IMR-90 (cell line): ENCODE results near the gene CYTH4. TPM values are rescaled to one million over a fixed set of nuclear protein-coding genes. Genes with fewer than 3 reads are reported as not detected.

Source experiments
- ATAC-seq: fragments of 200-7000 bp; cut with Tn5 transposase; 2 replicates; pipeline ENCODE4 v1.9.1; 2020; ENCODE audit warnings: low read depth, mild to moderate bottlenecking, moderate library complexity
- BruUV-seq: library from RNA; stranded (reverse); fragments of 400-500 nt; replicated peaks from 2 replicates; lab custom pipeline; 2021; lab: Mats Ljungman, UMichigan
- CTCF ChIA-PET: fragments of 300-600 bp; formaldehyde crosslinking; extraction: SDS; loops from one replicate; lab custom pipeline; 2021; ENCODE audit warnings: antibody characterized with exemption; lab: Yijun Ruan, JAX
- POLR2A ChIA-PET: fragments of 300-600 bp; sonication (Branson Sonifier 250); formaldehyde crosslinking; loops from one replicate; lab custom pipeline; 2022; ENCODE audit warnings: antibody characterized with exemption; ENCODE audit not compliant: unreplicated experiment; lab: Charles Lee
- DNase-seq: peaks from one replicate; pipeline ENCODE4 v3.0.0; 2013
- H2AFZ ChIP-seq: replicated peaks from 2 replicates; pipeline ENCODE3; 2013; ENCODE audit warnings: low read length, mild to moderate bottlenecking; ENCODE audit not compliant: poor library complexity
- H2AK5ac ChIP-seq: 2 replicates; pipeline ENCODE4 v1.6.1; 2013; ENCODE audit warnings: low read depth, low read length, inconsistent platforms
- H2AK9ac ChIP-seq: replicated peaks from 2 replicates; pipeline ENCODE3; 2013; ENCODE audit warnings: mild to moderate bottlenecking, low read depth, low read length, moderate library complexity; ENCODE audit not compliant: poor library complexity
- H2BK120ac ChIP-seq: 2 replicates; pipeline ENCODE4 v1.6.1; 2013; ENCODE audit warnings: low read depth, low read length, inconsistent platforms
- H2BK15ac ChIP-seq: 3 replicates; pipeline ENCODE4 v1.6.1; 2013; ENCODE audit warnings: low read depth, low read length, inconsistent platforms
- H2BK20ac ChIP-seq: 2 replicates; pipeline ENCODE4 v1.6.1; 2013; ENCODE audit warnings: low read depth, mild to moderate bottlenecking, inconsistent platforms, low read length, moderate library complexity
- H2BK5ac ChIP-seq: 2 replicates; pipeline ENCODE4 v1.6.1; 2013; ENCODE audit warnings: mild to moderate bottlenecking, low read depth, low read length, inconsistent platforms; ENCODE audit not compliant: poor library complexity, severe bottlenecking
- H3K14ac ChIP-seq: replicated peaks from 2 replicates; pipeline ENCODE4 v1.6.1; 2013; ENCODE audit warnings: low read depth, low read length, inconsistent platforms
- H3K18ac ChIP-seq: 2 replicates; pipeline ENCODE4 v1.6.1; 2013; ENCODE audit warnings: low read depth, low read length, control low read depth
- H3K23ac ChIP-seq: 2 replicates; pipeline ENCODE4 v1.6.1; 2013; ENCODE audit warnings: low read depth, low read length, inconsistent platforms
- H3K27ac ChIP-seq: 2 replicates; pipeline ENCODE4 v1.5.1; 2013; ENCODE audit warnings: mild to moderate bottlenecking, control low read depth, low read length; ENCODE audit not compliant: insufficient read depth
- H3K27me3 ChIP-seq: 2 replicates; pipeline ENCODE4 v1.6.1; 2013; ENCODE audit warnings: low read length; ENCODE audit not compliant: control insufficient read depth, insufficient read depth
- H3K36me3 ChIP-seq: 2 replicates; pipeline ENCODE4 v1.6.1; 2013; ENCODE audit warnings: low read length, mixed read lengths; ENCODE audit not compliant: control insufficient read depth, insufficient read depth
- H3K4ac ChIP-seq: 2 replicates; pipeline ENCODE4 v1.6.1; 2013; ENCODE audit warnings: low read depth, low read length, inconsistent platforms
- H3K4me1 ChIP-seq: 2 replicates; pipeline ENCODE4 v1.6.1; 2013; ENCODE audit warnings: low read length, mixed read lengths; ENCODE audit not compliant: control insufficient read depth, insufficient read depth
- H3K4me2 ChIP-seq: 2 replicates; pipeline ENCODE4 v1.6.1; 2013; ENCODE audit warnings: low read depth, mild to moderate bottlenecking, control low read depth, low read length, moderate library complexity
- H3K4me3 ChIP-seq: 2 replicates; pipeline ENCODE4 v1.5.1; 2013; ENCODE audit warnings: low read depth, mild to moderate bottlenecking, control low read depth, low read length, moderate library complexity; ENCODE audit not compliant: insufficient read depth
- H3K56ac ChIP-seq: 2 replicates; pipeline ENCODE4 v1.6.1; 2013; ENCODE audit warnings: low read length, inconsistent platforms; ENCODE audit not compliant: insufficient read depth; ENCODE audit errors: extremely low read depth
- H3K79me1 ChIP-seq, 2 experiments: 2 replicates each; pipeline ENCODE4 v1.6.1; 2013; ENCODE audit warnings: low read length in 2 of 2, inconsistent platforms in 1 of 2, low read depth in 1 of 2
- H3K9ac ChIP-seq: 2 replicates; pipeline ENCODE4 v1.6.1; 2013; ENCODE audit warnings: low read depth, low read length, control low read depth
- H3K9me1 ChIP-seq: 2 replicates; pipeline ENCODE4 v1.6.1; 2013; ENCODE audit warnings: low read length, inconsistent platforms; ENCODE audit not compliant: insufficient read depth
- H3K9me3 ChIP-seq: 2 replicates; pipeline ENCODE4 v1.6.1; 2013; ENCODE audit warnings: low read length; ENCODE audit not compliant: control insufficient read depth, insufficient read depth
- H4K20me1 ChIP-seq: 2 replicates; pipeline ENCODE4 v1.6.1; 2013; ENCODE audit warnings: low read length, inconsistent platforms; ENCODE audit not compliant: insufficient read depth
- H4K5ac ChIP-seq: 2 replicates; pipeline ENCODE4 v1.6.1; 2013; ENCODE audit warnings: mild to moderate bottlenecking, low read depth, low read length, control low read depth
- H4K8ac ChIP-seq, 2 experiments: 2 replicates each; pipeline ENCODE4 v1.6.1; 2013; ENCODE audit warnings: low read depth in 2 of 2, low read length in 2 of 2, control low read depth in 1 of 2, inconsistent platforms in 1 of 2
- H4K91ac ChIP-seq: 2 replicates; pipeline ENCODE4 v1.6.1; 2013; ENCODE audit warnings: low read depth, low read length, inconsistent platforms; ENCODE audit not compliant: insufficient read depth
- BHLHE40 ChIP-seq: fragments of 150-350 bp; IDR thresholded peaks from 2 replicates; pipeline ENCODE4 v1.6.1; 2016; ENCODE audit warnings: mild to moderate bottlenecking, low read depth, low read length
- CEBPB ChIP-seq: IDR thresholded peaks from 2 replicates; pipeline ENCODE4 v1.6.1; 2012; ENCODE audit warnings: low read depth, low read length, improper control_type of control experiment
- FOS ChIP-seq: fragments of 150-350 bp; IDR thresholded peaks from 2 replicates; pipeline ENCODE4 v1.6.1; 2016; ENCODE audit warnings: low read depth, low read length
- MAFK ChIP-seq: IDR thresholded peaks from 2 replicates; pipeline ENCODE4 v1.6.1; 2012; ENCODE audit warnings: low read depth, low read length, improper control_type of control experiment
- MAZ ChIP-seq: IDR thresholded peaks from 2 replicates; pipeline ENCODE4 v1.6.1; 2012; ENCODE audit warnings: low read depth, mild to moderate bottlenecking, low read length, improper control_type of control experiment, moderate library complexity, borderline replicate concordance
- NFE2L2 ChIP-seq: fragments of 150-350 bp; IDR thresholded peaks from 2 replicates; pipeline ENCODE4 v1.6.1; 2016; ENCODE audit warnings: low read depth, mild to moderate bottlenecking, low read length
- RAD21 ChIP-seq: IDR thresholded peaks from 2 replicates; pipeline ENCODE4 v1.6.1; 2012; ENCODE audit warnings: low read length, improper control_type of control experiment
- RCOR1 ChIP-seq: IDR thresholded peaks from 2 replicates; pipeline ENCODE4 v1.6.1; 2012; ENCODE audit warnings: mild to moderate bottlenecking, low read length, improper control_type of control experiment; ENCODE audit not compliant: insufficient replicate concordance
- SMC3 ChIP-seq: fragments of 150-350 bp; IDR thresholded peaks from 2 replicates; pipeline ENCODE4 v1.6.1; 2016; ENCODE audit warnings: low read depth, mild to moderate bottlenecking, antibody characterized with exemption, low read length, moderate library complexity
- WGBS, 2 experiments: methylation state at CpG; one replicate each; pipeline versions ENCODE4 v1.1.5 to v1.1.7; 2013; ENCODE audit warnings: missing lambda C conversion rate in 2 of 2; ENCODE audit not compliant: insufficient read length in 1 of 2; ENCODE audit errors: extremely low coverage in 2 of 2; 5-methylcytosine and 5-hydroxymethylcytosine counted together
- dilution Hi-C: fragments of 300-500 bp; cut with HindIII; formaldehyde crosslinking; loops from one replicate; pipeline ENCODE4 v1.14.3; 2018; ENCODE audit warnings: low sequenced_read_pairs; ENCODE audit not compliant: unreplicated experiment
- in situ Hi-C: fragments of 300-500 bp; cut with MboI; formaldehyde crosslinking; loops from 3 replicates; pipeline ENCODE4 v1.14.3; 2019; ENCODE audit warnings: low sequenced_read_pairs, inconsistent platforms, mixed read lengths
- intact Hi-C: fragments of 100-400 bp; cut with micrococcal nuclease; formaldehyde crosslinking; loops from 2 replicates; pipeline ENCODE4 v1.10.0; 2022
- polyA plus RNA-seq, 3 experiments: library from polyadenylated mRNA; depleted of rRNA; stranded (reverse); fragments of >200 nt; gene quantifications; 2 replicates each; pipeline ENCODE4 v1.2.3, GENCODE V29; 2012; ENCODE audit warnings: low replicate concordance in 1 of 3
- total RNA-seq: library from RNA; depleted of rRNA; stranded (reverse); fragments of >200 nt; gene quantifications from 2 replicates; pipeline ENCODE4 v1.2.3, GENCODE V29; 2012
- TF ChIP-seq, protein P1 (sequence below): fragments of 150-350 bp; IDR thresholded peaks from 2 replicates; pipeline ENCODE4 v1.6.1; 2016; ENCODE audit warnings: low read depth, mild to moderate bottlenecking, low read length, moderate library complexity, borderline replicate concordance
- TF ChIP-seq, protein P2 (sequence below): fragments of 150-350 bp; IDR thresholded peaks from 2 replicates; pipeline ENCODE4 v1.6.1; 2017; ENCODE audit warnings: mild to moderate bottlenecking, antibody characterized with exemption, low read length, low read depth
- TF ChIP-seq, protein P3 (sequence below): conservative IDR thresholded peaks from 2 replicates; pipeline ENCODE4 v1.5.1; 2012; ENCODE audit warnings: mild to moderate bottlenecking, low read depth, low read length, improper control_type of control experiment

The CYTH4 gene
- total and polyA plus RNA-seq, 2 of the 4 experiments (the other 2 are of a cell fraction) = 0.36 to 0.55 TPM

DNA sequence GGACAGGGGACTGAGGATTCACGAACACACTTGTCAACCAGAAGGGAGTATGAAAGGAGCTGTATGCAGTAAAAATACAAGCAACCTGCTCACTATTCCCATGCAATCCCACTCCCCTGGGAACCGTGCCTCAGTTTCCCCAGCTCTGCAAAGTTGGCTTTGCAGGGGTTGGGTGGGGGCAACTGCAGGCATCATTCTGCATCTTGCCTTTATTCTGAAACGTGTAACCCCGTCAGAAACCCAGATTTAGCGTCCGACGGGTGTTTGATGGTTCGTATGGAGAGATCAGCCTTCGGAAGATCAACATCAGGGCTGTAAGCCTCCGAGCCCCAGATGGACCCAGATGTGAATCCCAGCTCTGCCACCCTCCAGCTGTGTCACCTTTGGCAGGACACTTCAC lies 3.6 kb downstream of the CYTH4 start:
- Histone ChIP-seq H4K8ac (no peak overlapping the region), H3K27ac (no peak overlapping the region), H3K4me3 (no peak overlapping the region), H3K4me1 (peaks cover 3% of the 10 kb centered on the region; the same call in 1 of the 2 replicates), H3K4ac (no peak overlapping the region), H2BK15ac (no peak overlapping the region), H3K56ac (no peak overlapping the region), H3K79me1 (no peaks in the 10 kb centered on the region), H3K9me1 (no peaks in the 10 kb centered on the region; the same call in 1 of the 2 replicates), H2AFZ (no peak overlapping the region), H3K9me3 (peaks cover under 1% of the 10 kb centered on the region), H4K20me1 (no peaks in the 10 kb centered on the region), H3K23ac (no peak overlapping the region), H4K91ac (no peak overlapping the region), H2BK5ac (no peak overlapping the region), H3K14ac (no peak overlapping the region), H3K27me3 (peaks cover 16% of the 10 kb centered on the region), H3K9ac (no peak overlapping the region), H2AK9ac (no peak overlapping the region), H3K4me2 (no peak overlapping the region), H3K18ac (no peak overlapping the region), H2BK20ac (no peak overlapping the region), H4K5ac (no peak overlapping the region), H2BK120ac (no peak overlapping the region), H3K36me3 (no peaks in the 10 kb centered on the region), H2AK5ac (no peak overlapping the region)
- ATAC-seq (no peak), DNase-seq (no peak)
- dilution Hi-C loops = no loop called here
- no TSS peak for BruUV-seq
- ChIA-PET POLR2A (no interaction called here), CTCF (no interaction called here)
- 94% methylated on average over 6 of the region's 10 CpGs; no CpG with 5 or more reads in 1 of the 2 experiments for WGBS, 2 experiments
- TF ChIP-seq NFE2L2 (no peak), MAZ (no peak), BHLHE40 (no peak), RCOR1 (no peak), SMC3 (no peak), FOS (no peak), MAFK (no peak), RAD21 (no peak), CEBPB (no peak)
- TF ChIP-seq, protein P1, sequence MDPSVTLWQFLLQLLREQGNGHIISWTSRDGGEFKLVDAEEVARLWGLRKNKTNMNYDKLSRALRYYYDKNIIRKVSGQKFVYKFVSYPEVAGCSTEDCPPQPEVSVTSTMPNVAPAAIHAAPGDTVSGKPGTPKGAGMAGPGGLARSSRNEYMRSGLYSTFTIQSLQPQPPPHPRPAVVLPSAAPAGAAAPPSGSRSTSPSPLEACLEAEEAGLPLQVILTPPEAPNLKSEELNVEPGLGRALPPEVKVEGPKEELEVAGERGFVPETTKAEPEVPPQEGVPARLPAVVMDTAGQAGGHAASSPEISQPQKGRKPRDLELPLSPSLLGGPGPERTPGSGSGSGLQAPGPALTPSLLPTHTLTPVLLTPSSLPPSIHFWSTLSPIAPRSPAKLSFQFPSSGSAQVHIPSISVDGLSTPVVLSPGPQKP = no peak
- TF ChIP-seq, protein P2, sequence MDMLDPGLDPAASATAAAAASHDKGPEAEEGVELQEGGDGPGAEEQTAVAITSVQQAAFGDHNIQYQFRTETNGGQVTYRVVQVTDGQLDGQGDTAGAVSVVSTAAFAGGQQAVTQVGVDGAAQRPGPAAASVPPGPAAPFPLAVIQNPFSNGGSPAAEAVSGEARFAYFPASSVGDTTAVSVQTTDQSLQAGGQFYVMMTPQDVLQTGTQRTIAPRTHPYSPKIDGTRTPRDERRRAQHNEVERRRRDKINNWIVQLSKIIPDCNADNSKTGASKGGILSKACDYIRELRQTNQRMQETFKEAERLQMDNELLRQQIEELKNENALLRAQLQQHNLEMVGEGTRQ = no peak
- TF ChIP-seq, protein P3, sequence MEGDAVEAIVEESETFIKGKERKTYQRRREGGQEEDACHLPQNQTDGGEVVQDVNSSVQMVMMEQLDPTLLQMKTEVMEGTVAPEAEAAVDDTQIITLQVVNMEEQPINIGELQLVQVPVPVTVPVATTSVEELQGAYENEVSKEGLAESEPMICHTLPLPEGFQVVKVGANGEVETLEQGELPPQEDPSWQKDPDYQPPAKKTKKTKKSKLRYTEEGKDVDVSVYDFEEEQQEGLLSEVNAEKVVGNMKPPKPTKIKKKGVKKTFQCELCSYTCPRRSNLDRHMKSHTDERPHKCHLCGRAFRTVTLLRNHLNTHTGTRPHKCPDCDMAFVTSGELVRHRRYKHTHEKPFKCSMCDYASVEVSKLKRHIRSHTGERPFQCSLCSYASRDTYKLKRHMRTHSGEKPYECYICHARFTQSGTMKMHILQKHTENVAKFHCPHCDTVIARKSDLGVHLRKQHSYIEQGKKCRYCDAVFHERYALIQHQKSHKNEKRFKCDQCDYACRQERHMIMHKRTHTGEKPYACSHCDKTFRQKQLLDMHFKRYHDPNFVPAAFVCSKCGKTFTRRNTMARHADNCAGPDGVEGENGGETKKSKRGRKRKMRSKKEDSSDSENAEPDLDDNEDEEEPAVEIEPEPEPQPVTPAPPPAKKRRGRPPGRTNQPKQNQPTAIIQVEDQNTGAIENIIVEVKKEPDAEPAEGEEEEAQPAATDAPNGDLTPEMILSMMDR = no peak
- intact Hi-C loops = no loop called here
- in situ Hi-C loops = no loop called here
